GM12878 (cell line): ENCODE measurements around the gene ARHGAP30. TPM values are rescaled to one million over a fixed set of nuclear protein-coding genes. Genes with fewer than 3 reads are reported as not detected.

ENCODE experiments used
- ASH2L ChIP-seq: fragments of 300-600, 200-600 bp; sonication (generic); IDR thresholded peaks from 2 replicates; pipeline ENCODE4 v1.6.1; 2017; ENCODE audit warnings: low read depth, mild to moderate bottlenecking, borderline replicate concordance
- CBFB ChIP-seq: IDR thresholded peaks from 2 replicates; pipeline ENCODE4 v1.6.1; 2016; ENCODE audit warnings: antibody characterized with exemption, low read depth
- CEBPB ChIP-seq, 2 experiments: fragments of 150-350 bp in 1 of 2; IDR thresholded peaks; 2 replicates each; pipeline ENCODE4 v1.6.1; 2012 to 2014; ENCODE audit warnings: low read depth in 2 of 2, low read length in 2 of 2, borderline replicate concordance in 1 of 2, inconsistent platforms in 1 of 2
- FOXK2 ChIP-seq: fragments of 450-650 bp; IDR thresholded peaks from 2 replicates; pipeline ENCODE4 v1.6.1; 2017; ENCODE audit warnings: mild to moderate bottlenecking, moderate library complexity
- FOXM1 ChIP-seq: IDR thresholded peaks from 2 replicates; pipeline ENCODE4 v1.6.1; 2012; ENCODE audit warnings: low read depth, mild to moderate bottlenecking, inconsistent platforms, low read length, moderate library complexity
- HSF1 ChIP-seq: fragments of 150-350 bp; IDR thresholded peaks from 2 replicates; pipeline ENCODE4 v1.6.1; 2014; ENCODE audit warnings: mild to moderate bottlenecking, low read depth, low read length
- JUNB ChIP-seq: IDR thresholded peaks from 2 replicates; pipeline ENCODE4 v1.6.1; 2016; ENCODE audit warnings: antibody characterized with exemption, mild to moderate bottlenecking
- MEF2B ChIP-seq: fragments of 450-650 bp; IDR thresholded peaks from 2 replicates; pipeline ENCODE4 v1.6.1; 2018; ENCODE audit warnings: mild to moderate bottlenecking, moderate library complexity; ENCODE audit not compliant: partially characterized antibody, poor library complexity, severe bottlenecking
- MYC ChIP-seq: IDR thresholded peaks from 2 replicates; pipeline ENCODE4 v1.6.1; 2011; ENCODE audit warnings: mild to moderate bottlenecking, low read length, moderate library complexity, inconsistent platforms; ENCODE audit not compliant: insufficient read depth, insufficient replicate concordance, insufficient read length, severe bottlenecking
- NBN ChIP-seq: fragments of 450-650 bp; IDR thresholded peaks from 2 replicates; pipeline ENCODE4 v1.6.1; 2016
- NFXL1 ChIP-seq: fragments of 450-650 bp; IDR thresholded peaks from 2 replicates; pipeline ENCODE4 v1.6.1; 2017; ENCODE audit warnings: antibody characterized with exemption, mild to moderate bottlenecking, borderline replicate concordance
- NR2F1 ChIP-seq: fragments of 450-650 bp; conservative IDR thresholded peaks from 2 replicates; pipeline ENCODE4 v1.6.1; 2017; ENCODE audit warnings: mild to moderate bottlenecking
- PAX5 ChIP-seq: IDR thresholded peaks from 2 replicates; pipeline ENCODE4 v1.6.1; 2011; ENCODE audit warnings: low read depth, low read length, borderline replicate concordance
- SMAD1 ChIP-seq: fragments of 450-650 bp; IDR thresholded peaks from 2 replicates; pipeline ENCODE4 v1.6.1; 2018; ENCODE audit warnings: mild to moderate bottlenecking, low read depth; ENCODE audit not compliant: partially characterized antibody
- SMAD5 ChIP-seq: IDR thresholded peaks from 2 replicates; pipeline ENCODE4 v1.6.1; 2016; ENCODE audit warnings: antibody characterized with exemption, low read depth
- SMARCA5 ChIP-seq: fragments of 450-650 bp; IDR thresholded peaks from 2 replicates; pipeline ENCODE4 v1.6.1; 2017; ENCODE audit warnings: mild to moderate bottlenecking
- STAT3 ChIP-seq: IDR thresholded peaks from 2 replicates; pipeline ENCODE4 v1.6.1; 2011; ENCODE audit warnings: low read depth, low read length, improper control_type of control experiment
- ZBTB4 ChIP-seq: fragments of 450-650 bp; formaldehyde crosslinking; IDR thresholded peaks from 2 replicates; pipeline ENCODE4 v1.4.0; 2022; ENCODE audit warnings: mild to moderate bottlenecking, moderate library complexity
- polyA plus RNA-seq, 11 experiments: library from polyadenylated mRNA; depleted of rRNA in 4 of 11; unstranded in 6 of 11; stranded (reverse) in 5 of 11; fragments of >200 nt; fragmentation: Nextera tagmentation in 4 of 11; fragmentation: Illumina TruSeq in 1 of 11; extraction: Ambion mirVana in 4 of 11; extraction: Trizol in 1 of 11; gene quantifications; 1 replicate in 1 of 11; 2 replicates in 10 of 11; pipeline versions ENCODE4 v1.2.1 to v1.2.3, GENCODE V29; 2011 to 2016; ENCODE audit warnings: inconsistent platforms in 2 of 11, missing spikeins in 2 of 11, low read depth in 1 of 11
- total RNA-seq, 4 experiments: library from RNA; depleted of rRNA in 3 of 4; stranded (reverse); fragments of >200 nt in 3 of 4; fragmentation: Illumina TruSeq in 1 of 4; extraction: Trizol in 1 of 4; gene quantifications; 2 replicates each; pipeline versions ENCODE4 v1.2.1 to v1.2.3, GENCODE V29; 2013 to 2021
- TF ChIP-seq, protein P1 (sequence below): fragments of 450-650 bp; IDR thresholded peaks from 2 replicates; pipeline ENCODE4 v1.6.1; 2017; ENCODE audit warnings: mild to moderate bottlenecking, moderate library complexity
- TF ChIP-seq, protein P2 (sequence below): fragments of 450-650 bp; IDR thresholded peaks from 2 replicates; pipeline ENCODE4 v1.6.1; 2014; ENCODE audit warnings: mild to moderate bottlenecking

Gene ARHGAP30
- total and polyA plus RNA-seq, 10 of the 15 experiments (the other 5 are each of a cell fraction or from before 2014, with no cell fraction given), result 12.9 to 143 (median 76.3) TPM

- TF ChIP-seq, protein P1, sequence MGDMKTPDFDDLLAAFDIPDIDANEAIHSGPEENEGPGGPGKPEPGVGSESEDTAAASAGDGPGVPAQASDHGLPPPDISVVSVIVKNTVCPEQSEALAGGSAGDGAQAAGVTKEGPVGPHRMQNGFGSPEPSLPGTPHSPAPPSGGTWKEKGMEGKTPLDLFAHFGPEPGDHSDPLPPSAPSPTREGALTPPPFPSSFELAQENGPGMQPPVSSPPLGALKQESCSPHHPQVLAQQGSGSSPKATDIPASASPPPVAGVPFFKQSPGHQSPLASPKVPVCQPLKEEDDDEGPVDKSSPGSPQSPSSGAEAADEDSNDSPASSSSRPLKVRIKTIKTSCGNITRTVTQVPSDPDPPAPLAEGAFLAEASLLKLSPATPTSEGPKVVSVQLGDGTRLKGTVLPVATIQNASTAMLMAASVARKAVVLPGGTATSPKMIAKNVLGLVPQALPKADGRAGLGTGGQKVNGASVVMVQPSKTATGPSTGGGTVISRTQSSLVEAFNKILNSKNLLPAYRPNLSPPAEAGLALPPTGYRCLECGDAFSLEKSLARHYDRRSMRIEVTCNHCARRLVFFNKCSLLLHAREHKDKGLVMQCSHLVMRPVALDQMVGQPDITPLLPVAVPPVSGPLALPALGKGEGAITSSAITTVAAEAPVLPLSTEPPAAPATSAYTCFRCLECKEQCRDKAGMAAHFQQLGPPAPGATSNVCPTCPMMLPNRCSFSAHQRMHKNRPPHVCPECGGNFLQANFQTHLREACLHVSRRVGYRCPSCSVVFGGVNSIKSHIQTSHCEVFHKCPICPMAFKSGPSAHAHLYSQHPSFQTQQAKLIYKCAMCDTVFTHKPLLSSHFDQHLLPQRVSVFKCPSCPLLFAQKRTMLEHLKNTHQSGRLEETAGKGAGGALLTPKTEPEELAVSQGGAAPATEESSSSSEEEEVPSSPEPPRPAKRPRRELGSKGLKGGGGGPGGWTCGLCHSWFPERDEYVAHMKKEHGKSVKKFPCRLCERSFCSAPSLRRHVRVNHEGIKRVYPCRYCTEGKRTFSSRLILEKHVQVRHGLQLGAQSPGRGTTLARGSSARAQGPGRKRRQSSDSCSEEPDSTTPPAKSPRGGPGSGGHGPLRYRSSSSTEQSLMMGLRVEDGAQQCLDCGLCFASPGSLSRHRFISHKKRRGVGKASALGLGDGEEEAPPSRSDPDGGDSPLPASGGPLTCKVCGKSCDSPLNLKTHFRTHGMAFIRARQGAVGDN, result no peak
- TF ChIP-seq SMAD1 (peak; percentile 35), FOXM1 (no peak), ASH2L (no peak), NR2F1 (no peak), STAT3 (no peak), NBN (peak; percentile 32; the same call in 1 of the 2 replicates), ZBTB4 (no peak), PAX5 (peak; percentile 19; the same call in 1 of the 2 replicates), SMARCA5 (no peak), NFXL1 (no peak), JUNB (no peak), MEF2B (no peak), CBFB (no peak), HSF1 (no peak), SMAD5 (peak; percentile 29; the same call in 1 of the 2 replicates), MYC (no peak), CEBPB (IDR thresholded peaks at IDR 0.05; ENCODE audit: borderline replicate concordance in 1 of 2, low read depth in 2 of 2, low read length in 2 of 2) (no peak), FOXK2 (no peak)
- TF ChIP-seq, protein P2, sequence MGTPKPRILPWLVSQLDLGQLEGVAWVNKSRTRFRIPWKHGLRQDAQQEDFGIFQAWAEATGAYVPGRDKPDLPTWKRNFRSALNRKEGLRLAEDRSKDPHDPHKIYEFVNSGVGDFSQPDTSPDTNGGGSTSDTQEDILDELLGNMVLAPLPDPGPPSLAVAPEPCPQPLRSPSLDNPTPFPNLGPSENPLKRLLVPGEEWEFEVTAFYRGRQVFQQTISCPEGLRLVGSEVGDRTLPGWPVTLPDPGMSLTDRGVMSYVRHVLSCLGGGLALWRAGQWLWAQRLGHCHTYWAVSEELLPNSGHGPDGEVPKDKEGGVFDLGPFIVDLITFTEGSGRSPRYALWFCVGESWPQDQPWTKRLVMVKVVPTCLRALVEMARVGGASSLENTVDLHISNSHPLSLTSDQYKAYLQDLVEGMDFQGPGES, result no peak; the same call in 1 of the 2 replicates
Observed at GRCh38 chr1:161068306-161069234, 1.1 kb downstream of the ARHGAP30 start (continued).
